Effector CD8-positive, alpha-beta T cell (primary cell): ENCODE results near the gene SHISA5.

Experiments used
- DNase-seq: peaks from one replicate; lab custom pipeline; 2025; lab: John Stamatoyannopoulos, UW

SHISA5 gene

DNA sequence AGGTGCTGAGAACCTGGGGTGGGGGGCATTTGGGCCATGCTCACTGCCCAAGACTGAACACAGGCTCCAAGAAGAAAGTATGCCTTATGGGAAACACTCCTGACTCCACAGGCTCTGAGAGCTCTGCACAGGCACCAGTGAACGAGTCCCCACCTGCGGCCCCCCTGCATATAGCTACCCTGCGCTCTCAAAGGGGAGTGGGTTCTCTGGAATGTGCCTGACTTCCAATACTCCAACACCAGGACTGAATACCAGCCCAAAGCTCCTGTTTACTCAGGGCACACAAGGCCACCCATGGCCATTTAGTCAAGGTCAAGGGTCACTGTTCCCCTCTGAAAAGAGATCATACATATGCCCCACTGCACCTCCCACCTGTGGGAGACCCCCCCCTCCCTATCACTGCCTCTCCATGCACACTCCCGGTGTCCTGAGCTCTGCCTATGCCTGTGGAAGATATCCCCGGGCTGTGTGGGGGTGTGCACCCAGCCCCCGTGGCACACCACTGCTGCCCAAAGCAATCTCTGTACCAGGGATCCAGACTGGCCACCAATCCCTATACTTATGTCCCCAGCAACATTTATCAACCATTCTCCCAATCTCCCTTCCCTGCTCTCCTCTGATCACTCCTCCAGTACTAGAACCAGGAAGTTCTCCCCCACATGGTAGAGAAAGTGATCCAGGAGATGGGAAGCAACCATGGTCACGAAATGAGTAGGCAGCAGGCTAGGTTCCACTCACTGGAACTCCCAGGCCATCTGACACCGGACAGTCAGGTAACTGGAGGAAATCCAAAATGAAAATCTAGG lies 72.5 kb downstream of the SHISA5 start:
- DNase-seq, result no peak

DNA sequence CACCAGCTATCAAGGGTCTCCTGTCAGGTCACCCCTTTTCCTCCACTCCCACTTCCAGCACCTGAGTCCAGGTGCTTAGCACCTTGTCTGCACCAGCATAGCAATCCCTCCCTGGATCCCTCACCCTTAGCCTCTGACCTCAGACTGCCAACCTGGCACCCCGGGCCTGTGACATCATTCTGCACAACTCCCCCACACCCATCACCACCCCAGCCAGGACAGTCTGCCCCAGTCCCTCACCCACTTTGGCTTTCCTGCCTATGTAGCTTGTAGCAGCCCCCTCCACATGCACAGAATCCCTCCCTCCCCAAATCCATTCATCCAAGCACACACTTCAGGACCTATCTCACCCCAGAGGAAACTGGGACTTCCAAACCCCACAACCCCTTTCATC lies 73.3 kb downstream of the SHISA5 start:
- DNase-seq, result no peak

DNA sequence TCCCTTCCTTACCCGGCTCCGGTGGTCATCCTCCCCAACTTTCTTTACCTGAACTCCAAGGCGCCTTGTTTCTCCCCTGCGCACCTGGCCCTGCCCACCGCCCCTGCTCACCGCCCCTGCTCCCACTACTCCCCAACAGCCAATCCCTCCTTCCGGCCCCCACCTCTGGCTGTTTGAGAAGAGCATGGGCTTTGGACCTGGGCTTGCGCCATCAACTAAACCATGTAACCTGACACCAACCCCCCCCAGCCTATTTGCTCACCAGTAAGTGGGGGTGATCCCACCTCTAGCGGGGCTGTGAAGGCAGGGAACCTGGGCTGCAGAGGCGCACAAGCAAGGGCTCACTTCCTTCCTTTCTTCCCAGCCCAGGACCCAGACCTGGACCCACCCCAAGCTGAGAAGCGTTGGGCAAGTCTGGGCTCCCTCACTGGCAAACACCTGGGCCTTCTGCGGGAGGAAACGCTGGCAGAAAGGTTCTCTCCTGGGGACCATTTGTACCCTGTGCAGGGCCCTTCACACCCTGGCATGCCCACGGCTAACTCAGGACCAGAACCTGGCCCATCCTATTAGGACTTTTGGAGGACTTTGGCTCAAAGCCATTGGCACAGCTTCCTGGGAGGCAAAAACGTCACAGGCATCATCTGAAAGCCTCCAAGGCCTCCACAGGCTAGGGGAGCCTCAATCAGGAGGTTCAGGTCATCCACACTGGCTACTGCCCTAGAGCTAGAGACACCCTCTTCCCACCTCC lies 73.8 kb downstream of the SHISA5 start, which contains the start of gene PLXNB1:
Gene PLXNB1, minus strand, starts transcription at position 127 of the 748 bp plus-strand sequence. CDS start 5,475 bp downstream, outside the sequence.
- DNase-seq, result peak; percentile 9

DNA sequence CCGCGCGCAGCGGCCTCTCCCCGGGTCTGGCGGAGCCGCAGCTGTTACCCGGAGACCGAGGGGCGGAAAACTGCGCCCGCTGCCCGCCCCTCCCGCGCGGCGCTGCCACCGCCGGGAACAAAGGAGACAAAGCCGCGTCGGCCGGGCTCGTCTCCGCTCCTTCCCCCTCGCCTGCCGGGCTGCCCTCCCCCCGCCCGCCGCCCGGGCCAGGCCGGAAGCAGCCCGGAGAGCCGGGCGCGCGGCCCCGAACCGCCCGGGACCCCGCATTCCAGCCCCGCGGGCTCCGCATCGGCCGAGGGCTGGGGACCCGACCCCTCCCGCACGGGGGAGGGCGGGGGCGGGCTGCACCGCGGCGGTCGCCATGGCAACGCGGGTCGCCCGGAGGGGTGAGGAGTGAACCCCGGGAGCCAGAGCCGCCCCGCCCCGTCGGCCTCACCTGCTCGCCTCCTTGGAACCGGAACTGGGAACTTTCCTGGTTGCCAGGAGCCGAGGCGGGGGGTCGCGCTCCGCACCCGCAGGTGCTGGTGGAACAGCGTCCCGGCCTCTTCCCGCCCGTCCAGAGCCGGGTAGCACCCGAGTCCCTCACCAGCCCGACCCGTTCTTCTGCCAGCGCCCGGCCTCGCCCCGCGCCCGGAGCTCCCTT lies 74.5 kb downstream of the SHISA5 start:
- peak; percentile 58 for DNase-seq

DNA sequence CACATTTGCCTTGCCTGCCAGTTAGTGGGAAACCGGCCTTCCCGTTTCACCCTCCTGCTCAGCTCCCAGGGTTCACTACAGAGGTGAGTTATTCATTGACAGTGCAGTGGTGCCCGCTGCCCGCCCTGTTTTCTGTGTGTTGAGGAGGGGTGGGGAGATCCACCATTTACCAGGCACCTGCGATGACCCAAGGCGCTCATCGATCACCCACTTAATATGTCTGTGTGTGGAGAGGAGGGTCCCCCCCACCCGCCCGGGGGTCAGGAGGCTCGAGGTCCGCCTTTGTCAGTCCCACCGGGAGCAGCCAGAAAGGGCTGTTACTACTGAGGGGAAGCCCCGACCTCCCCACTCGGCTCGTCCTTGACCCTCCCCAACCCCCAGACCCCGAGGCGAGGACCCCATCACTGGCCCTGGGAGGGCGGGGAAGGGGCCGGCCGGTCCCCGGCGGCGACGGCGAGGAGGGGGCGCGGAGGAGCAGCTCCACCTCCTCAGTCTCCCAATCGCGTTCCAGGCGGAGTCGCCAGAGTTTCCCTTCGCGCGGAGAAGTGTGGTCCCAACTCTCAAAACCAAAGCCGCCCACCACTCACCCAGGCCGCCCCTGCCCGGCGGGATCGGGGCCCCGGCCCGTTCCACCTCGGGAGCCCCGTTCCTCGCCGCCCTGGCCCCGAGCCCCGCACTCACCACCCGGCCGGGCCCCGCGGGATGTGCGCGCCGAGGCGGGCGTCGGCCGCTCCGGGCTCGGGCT lies 75.2 kb downstream of the SHISA5 start:
- DNase-seq, result no peak

DNA sequence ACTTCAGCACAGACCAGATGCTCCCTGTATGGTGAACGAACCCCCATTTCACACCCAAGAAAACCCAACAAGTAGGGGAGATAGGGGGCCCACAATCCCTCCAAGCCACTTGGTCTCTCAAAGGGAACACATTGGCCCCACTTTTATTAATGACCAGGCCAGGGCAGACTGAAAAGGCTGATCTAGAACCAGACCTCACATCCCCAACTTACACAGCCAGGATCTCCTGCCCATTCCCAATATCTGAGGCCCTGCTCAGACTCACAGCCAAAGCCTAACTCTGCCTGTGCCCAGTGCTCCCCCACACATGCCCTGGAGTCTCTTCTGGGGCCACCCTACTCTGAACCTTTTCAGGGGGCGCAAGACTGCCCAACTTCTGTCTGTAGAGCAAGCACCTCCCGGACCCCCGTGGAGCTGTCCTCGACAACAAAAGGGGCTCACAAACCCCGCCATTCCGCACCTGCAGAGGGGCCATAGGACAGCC lies 75.8 kb downstream of the SHISA5 start:
- DNase-seq, result no peak

DNA sequence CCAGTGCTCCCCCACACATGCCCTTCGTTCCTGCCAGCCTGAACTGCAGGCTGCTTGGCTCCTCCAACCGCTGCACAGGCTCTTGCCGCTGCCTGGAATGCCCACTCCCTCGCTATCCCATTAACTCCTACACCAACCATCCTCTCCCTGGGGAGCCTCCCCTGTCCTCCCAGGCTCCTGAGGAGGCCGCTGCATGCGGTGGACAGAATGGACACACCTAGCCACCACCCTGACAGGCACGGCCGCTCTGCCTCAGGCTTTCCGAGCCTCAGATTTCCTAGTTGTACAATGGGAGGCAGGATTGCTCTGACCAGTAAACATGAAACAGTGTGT lies 76.4 kb downstream of the SHISA5 start:
- no peak for DNase-seq

DNA sequence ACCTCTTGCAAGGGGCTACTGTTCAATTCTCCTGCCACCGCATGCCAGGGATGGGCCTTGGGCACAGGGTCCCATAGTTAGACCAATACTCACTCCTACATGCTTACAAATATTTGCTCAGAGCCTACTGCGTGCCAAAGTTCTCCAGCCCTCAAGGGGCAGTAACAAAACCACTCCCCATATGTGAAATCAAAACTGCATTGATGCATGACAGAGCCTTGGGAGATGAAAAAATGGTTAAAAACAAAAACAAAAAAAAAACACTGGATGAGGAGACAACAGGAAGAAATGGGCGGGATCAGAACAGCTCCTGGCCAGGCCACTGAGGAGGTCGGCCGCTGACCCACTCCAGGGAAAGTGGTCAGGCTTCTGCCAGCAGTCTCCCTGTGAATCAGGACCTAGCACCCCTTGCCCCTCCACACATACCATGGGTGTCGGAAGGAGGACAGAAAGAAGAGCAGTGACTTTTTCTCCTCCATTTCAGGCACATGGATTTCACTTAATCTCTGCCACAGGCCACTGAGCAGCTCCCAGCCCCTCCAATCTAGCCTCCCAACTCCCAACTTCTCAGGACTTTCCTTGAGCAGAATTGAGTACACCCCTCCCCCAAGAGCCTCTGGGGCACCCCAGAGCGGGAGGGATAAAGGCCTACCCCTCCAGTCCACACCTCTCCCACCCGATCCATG lies 76.9 kb downstream of the SHISA5 start:
- DNase-seq, result no peak

DNA sequence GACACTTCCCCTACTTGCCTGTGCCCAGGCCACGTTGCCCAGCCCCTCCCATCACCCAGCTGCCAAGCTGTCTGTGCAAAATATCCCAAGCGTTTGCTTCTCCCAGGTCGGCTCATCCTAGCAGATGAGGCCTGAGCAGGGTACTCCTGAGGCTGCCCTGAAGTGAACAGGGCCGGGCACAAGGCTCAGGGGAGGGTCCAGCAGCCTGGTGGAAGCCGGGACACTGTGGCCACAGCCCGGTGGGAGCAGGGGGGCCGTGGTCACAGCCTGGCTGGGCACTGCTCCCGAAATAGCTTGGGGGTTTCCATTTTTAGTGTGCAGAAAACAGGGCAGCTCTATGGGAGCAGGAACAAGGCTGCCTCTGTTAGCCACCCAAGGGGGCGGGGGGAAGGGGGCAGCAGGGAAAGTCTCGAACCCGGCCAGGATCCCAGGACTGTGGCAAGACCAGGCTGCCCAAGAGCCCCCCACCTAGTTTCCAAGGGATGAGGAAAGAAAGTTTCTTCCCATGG lies 77.5 kb downstream of the SHISA5 start:
- no peak for DNase-seq

DNA sequence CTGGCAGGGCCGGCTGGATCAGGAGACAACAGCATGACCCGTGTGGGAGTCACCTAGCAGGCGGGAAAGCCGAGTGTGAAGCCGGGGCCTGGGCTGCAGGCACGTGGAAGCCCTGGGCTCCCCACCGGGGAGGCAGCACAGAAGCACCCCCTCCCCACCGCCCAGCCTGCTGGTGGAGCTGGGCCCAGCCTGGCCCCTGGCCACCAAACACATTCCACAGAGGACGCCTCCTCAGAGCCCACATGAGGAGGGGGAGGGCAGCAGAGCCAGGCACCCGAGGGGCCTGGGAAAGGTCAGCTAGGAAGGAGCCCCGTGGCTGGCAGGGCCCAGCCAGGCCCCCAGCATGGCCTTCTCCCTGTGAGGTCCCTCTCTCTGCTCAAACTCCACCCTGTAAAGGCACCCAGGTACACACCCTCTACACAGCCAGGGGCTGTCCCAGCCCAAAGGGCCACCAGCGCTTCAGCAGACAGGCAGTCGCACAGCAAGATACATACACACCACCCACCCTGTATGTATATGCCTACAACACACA lies 78.6 kb downstream of the SHISA5 start:
- DNase-seq, result no peak

DNA sequence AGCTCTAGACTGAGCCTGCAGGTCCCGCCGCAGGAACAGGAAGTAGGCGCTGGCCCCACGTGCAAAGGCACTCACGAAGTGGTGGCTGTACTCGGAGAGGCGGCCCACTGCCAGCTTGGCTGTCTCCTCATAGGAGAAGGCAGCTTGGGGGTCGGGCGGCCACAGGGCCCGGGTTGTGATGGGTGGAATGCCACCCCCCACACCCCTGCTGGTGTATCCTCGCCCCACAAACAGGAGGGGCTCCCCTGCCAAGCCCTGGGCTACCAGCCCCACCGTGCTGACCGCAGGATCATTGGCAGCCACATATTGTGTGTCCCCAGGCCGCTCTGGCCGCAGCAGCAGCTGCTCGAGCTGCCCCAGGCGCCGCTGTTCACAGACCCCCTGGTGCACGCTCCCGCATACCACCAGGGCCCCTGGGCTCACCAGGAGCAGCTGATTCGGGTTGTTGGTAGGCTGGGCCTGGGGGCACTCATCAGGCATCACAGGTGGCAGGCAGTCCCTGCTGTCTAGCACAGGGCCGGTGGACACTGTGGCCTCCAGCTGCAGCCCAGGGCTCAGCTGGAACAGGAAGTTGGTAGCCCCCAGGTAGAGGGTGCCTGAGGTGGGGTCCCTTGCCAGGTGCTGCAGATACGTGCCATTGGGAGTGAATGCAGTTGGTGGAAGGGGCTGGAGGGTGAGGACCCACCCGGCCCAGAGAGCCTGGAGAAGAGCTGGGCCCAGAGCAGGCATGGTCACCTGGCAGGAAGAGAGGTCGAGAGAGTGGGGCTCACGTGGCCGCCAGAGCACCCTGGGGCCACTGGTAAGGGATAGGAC lies 79.9 kb downstream of the SHISA5 start:
- no peak for DNase-seq

DNA sequence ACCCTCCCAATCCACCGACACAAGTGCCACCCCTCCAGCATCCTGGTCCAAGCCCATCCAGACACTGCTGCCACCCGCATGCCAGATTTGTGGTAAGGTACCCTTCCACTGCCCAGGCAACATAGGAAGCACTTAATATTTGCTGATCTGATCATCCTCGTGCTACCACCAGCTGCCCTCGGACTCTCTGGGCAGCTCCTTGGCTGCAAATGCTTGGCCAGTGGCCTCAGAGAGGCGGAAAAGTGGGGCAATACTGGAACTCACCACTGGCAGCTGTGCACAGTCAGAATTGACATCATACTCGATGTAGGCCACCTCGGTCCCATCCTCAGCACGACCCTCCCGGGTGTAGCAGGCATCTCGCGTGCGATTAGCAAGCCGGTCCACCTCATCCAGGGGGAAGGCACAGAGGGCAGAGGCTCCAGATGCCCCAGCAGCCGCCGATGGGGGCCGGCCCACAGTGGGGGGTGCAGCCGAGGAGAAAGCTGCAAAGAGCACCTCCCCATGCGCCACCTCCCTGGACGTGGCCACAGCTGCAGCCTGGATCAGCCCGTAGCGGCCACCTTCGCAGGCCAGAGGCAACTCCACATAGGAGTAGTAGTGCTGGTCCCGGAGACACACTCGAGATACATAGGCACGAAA lies 80.6 kb downstream of the SHISA5 start:
- no peak for DNase-seq

DNA sequence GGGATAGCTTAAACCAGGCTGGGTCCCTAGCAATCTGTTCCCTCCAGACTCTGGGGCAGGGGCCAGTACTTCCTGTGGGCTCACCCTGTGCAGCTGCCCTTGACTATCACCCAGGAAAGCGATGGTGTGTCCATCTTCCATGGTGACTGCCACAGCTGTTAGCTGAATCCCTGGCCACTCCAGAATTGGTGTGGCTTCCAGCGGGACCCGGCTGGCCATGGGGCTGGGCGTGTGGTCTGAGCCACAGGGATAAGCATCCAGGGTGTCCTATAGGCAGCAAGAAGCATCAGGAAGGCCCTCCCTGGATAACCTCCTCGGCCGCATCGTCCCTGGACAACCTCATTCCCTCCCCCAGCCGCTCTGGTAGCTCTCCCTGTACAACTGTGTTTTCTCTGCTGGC lies 81.3 kb downstream of the SHISA5 start:
- DNase-seq, result no peak

DNA sequence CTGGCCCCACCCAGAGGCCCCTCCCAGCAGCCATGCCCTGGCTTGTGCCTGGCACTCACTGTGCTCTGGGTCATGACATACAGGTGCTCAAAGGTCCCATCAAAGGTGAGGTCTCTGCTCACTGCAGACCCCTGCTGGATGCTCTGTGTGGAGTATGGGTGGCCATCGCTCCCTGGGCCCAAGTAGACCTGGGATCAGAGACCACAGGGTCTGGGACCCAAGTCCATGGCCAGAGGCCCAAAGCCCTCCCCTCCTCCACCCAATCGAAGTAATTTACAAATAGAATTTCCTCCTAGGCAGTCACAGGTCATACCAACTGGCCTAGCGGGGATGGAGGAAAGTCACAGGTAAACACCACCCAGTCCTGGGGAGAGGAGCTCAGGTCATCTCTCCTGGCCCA lies 81.7 kb downstream of the SHISA5 start:
- no peak for DNase-seq

DNA sequence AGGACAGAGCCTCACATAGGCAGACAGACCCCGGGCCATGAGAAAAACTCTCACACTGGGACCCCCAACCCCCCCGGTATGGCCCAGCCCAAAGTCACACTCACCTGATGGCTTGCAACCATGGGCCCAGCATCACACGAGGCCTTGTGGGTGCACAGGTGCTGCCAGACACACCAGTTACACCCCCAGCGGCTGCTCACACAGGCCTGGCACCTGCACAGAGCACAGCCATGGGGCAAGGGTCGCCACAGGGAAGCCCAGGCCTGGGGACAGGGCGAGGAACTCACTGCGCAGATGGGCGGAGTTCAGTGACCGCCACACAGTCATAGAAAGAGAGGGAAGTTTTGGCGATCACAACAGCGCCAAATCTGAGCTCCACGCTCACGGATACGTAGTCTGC lies 83.4 kb downstream of the SHISA5 start:
- DNase-seq, result no peak

DNA sequence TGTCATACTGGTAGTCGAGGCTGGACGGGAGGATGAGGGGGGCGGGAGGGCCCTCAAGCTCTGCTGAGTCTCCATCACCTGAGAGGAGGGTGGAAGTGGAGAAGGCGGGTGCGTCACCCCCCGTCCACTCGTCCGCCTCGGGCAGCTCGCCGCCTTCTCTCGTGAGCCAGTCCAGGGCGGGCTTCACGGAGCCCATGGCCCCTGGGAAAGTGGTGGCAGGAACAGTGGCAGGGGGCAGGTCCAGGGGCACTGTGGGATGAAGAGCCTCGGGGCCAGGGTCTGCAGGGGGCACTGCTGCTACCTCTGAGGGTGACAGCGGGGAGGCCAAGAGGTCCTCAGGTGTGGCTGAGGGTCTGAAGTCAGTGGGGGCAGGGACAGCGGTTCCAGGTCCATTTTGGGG lies 84.4 kb downstream of the SHISA5 start:
- no peak for DNase-seq

DNA sequence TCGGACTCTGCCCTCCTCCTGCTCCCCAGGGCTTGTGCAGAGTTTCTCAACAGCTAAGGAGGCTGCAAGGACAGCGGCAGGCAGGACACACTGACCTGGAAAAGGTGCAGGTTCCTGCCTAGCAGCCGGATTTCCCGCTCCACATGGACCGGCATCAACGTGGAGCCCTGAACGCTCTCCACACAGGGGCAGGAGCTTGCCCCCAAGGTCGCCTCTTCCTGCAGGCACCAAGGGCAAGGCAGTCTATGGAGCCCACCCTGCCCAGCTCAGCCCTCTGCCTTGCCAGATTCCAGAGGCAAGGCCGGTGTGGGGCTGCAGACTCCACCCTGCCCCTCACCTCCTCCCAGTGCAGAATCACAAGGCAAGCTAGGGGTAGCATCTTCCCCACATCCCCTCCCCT lies 84.8 kb downstream of the SHISA5 start:
- DNase-seq, result no peak

DNA sequence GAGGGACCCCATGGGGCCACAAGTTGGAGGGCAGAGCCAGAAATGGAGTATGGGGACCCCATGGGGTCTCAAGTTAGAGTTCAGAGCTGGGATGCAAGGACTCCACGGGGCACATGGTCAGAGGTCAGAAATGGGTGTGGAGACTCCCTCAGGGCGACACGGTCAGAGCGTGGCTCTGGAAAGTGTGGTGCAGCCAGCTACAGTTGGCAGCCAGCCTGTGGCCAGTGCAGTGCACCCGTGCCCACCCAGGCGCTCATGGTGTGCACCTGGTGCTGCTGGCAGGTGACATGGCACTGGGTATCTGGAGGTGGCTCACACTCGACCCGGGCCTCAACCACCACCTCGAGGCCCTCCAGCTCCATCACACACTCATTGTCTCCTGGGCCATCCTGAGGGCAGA lies 85.3 kb downstream of the SHISA5 start:
- DNase-seq, result no peak

DNA sequence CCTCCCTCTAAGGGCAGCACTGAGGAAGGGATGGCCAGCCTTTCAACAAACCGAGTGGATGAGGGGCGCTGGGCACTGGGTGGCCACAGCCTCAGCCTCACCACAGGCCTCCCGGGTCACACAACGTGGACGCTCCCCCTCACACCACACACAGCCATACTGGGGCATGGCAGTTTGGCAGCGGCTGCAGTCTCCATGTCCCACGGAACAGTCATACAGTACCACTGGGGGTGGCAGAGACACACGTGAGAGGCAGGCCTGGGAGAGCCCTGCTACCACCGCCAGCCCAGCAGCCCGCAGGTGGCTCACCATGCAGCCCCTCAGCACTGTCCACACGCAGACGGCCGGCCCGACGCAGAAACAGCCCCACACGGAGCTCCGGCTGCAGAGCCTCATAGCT lies 85.8 kb downstream of the SHISA5 start:
- DNase-seq, result no peak
